LNCAP (cell line): Measurements from ENCODE around the gene LIPG.

ENCODE experiments used
- CTCF ChIP-seq: fragments of 450-650 bp; IDR thresholded peaks from 2 replicates; pipeline ENCODE4 v1.5.1; 2017; ENCODE audit warnings: mild to moderate bottlenecking

LIPG gene

GRCh38 chr18:49621301-49621700, 59.4 kb downstream of the LIPG start:
- TF ChIP-seq CTCF, result no peak

- no peak for TF ChIP-seq CTCF
These were observed 60.0 kb downstream of the LIPG start for GRCh38 chr18:49621717-49622351.

GRCh38 chr18:49623571-49623970, 61.7 kb downstream of the LIPG start:
- TF ChIP-seq CTCF, result no peak

- TF ChIP-seq CTCF, result no peak
These were observed 63.3 kb downstream of the LIPG start for GRCh38 chr18:49625021-49625691.

GRCh38 chr18:49626842-49627467, 65.1 kb downstream of the LIPG start:
- no peak for TF ChIP-seq CTCF

GRCh38 chr18:49628119-49628518, 66.3 kb downstream of the LIPG start:
- TF ChIP-seq CTCF, result no peak

GRCh38 chr18:49628881-49629795, 67.3 kb downstream of the LIPG start:
- TF ChIP-seq CTCF, result no peak; the same call in 1 of the 2 replicates
